Smooth muscle cell (in vitro differentiated cells): ENCODE results near the gene POLR3A. TPM values are rescaled to one million over a fixed set of nuclear protein-coding genes. Genes with fewer than 3 reads are reported as not detected.

ENCODE experiments used
- DNase-seq: peaks from one replicate; lab custom pipeline; 2025; ENCODE audit not compliant: unreplicated experiment; lab: John Stamatoyannopoulos, UW
- H2AFZ ChIP-seq: fragments of 200-600 bp; sonication (generic); 2 replicates; pipeline ENCODE4 v1.6.0; 2016; ENCODE audit warnings: antibody characterized with exemption, low read depth, mild to moderate bottlenecking
- H3F3A ChIP-seq: fragments of 200-600 bp; sonication (generic); 2 replicates; pipeline ENCODE4 v1.6.0; 2017; ENCODE audit warnings: antibody characterized with exemption, low read depth
- H3K27ac ChIP-seq: fragments of 200-600 bp; sonication (generic); 2 replicates; pipeline ENCODE4 v1.5.1; 2016; ENCODE audit warnings: low read depth, mild to moderate bottlenecking
- H3K27me3 ChIP-seq: fragments of 200-600 bp; sonication (generic); 2 replicates; pipeline ENCODE4 v1.6.1; 2016; ENCODE audit warnings: low read depth, mild to moderate bottlenecking
- H3K36me3 ChIP-seq: fragments of 200-600 bp; sonication (generic); 2 replicates; pipeline ENCODE4 v1.5.1; 2016; ENCODE audit warnings: low read depth
- H3K4me1 ChIP-seq: fragments of 200-600 bp; sonication (generic); 2 replicates; pipeline ENCODE4 v1.5.1; 2016; ENCODE audit warnings: low read depth
- H3K4me2 ChIP-seq: fragments of 200-600 bp; sonication (generic); 2 replicates; pipeline ENCODE4 v1.6.0; 2016; ENCODE audit warnings: mild to moderate bottlenecking
- H3K4me3 ChIP-seq: fragments of 200-600 bp; sonication (generic); 2 replicates; pipeline ENCODE4 v1.5.1; 2016; ENCODE audit warnings: mild to moderate bottlenecking
- H3K79me2 ChIP-seq: fragments of 200-600 bp; sonication (generic); 2 replicates; pipeline ENCODE4 v1.6.0; 2016; ENCODE audit warnings: low read depth, mild to moderate bottlenecking
- H3K9ac ChIP-seq: fragments of 200-600 bp; sonication (generic); 2 replicates; pipeline ENCODE4 v1.6.0; 2016; ENCODE audit warnings: low read depth
- H3K9me3 ChIP-seq: fragments of 200-600 bp; sonication (generic); replicated peaks from 2 replicates; pipeline ENCODE4 v1.5.1; 2016; ENCODE audit warnings: low read depth
- H4K20me1 ChIP-seq: fragments of 200-600 bp; sonication (generic); 2 replicates; pipeline ENCODE4 v1.6.0; 2016; ENCODE audit warnings: low read depth
- WGBS: methylation state at CpG from one replicate; pipeline ENCODE4 v1.1.7; 2016; ENCODE audit warnings: low lambda C conversion rate; 5-methylcytosine and 5-hydroxymethylcytosine counted together
- polyA plus RNA-seq: library from polyadenylated mRNA; unstranded; fragments of >200 nt; fragmentation: Nextera tagmentation; extraction: Ambion mirVana; gene quantifications from 2 replicates; pipeline ENCODE4 v1.2.1, GENCODE V29; 2016
- total RNA-seq: library from RNA; depleted of rRNA; stranded (reverse); fragments of >200 nt; gene quantifications from 2 replicates; pipeline ENCODE4 v1.2.3, GENCODE V29; 2014
- TF ChIP-seq, protein P1 (sequence below): fragments of 200-600 bp; sonication (generic); IDR thresholded peaks from 2 replicates; pipeline ENCODE4 v1.5.1; 2017; ENCODE audit warnings: borderline replicate concordance, mild to moderate bottlenecking, antibody characterized with exemption; ENCODE audit not compliant: insufficient read depth, poor library complexity, severe bottlenecking

POLR3A gene
- total and polyA plus RNA-seq, 2 experiments from 2014 or later: 13.8 to 14.9 TPM

DNA sequence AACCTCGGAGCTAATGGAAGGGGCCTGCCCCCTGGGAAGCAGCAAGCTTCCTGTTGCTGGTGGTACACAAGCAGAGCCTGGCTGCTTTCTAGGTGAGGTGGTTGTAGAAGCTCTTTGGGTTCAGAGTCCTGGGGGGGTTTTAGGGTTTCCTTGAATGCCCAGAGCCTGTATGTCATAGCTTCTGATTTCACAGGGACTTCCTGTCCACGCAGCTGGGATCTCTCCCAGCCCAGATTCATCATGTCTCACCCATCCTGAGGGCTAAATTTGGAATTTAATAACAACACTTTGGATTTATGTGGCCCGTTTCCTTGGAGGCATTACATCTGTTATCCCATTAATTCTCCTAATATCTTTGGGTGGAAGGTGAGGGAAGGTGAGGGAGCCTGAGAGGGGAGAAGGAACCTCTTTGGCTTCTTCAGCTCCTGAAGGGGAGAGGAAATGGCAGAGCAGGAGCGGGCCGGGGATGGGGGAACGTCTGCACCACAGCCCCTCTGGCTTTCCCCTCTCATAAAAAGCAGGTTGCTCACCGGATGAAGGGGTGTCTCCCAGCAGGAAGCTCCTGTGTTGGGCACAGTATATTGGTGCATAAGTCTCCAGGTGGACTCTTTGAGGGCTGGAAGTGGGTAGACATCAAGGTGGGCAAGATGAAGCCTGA lies 24.0 kb upstream of the POLR3A start:
- WGBS: 81% methylated on average over 7 of the region's 7 CpGs
- H2AFZ ChIP-seq: no peak overlapping the region
- H3K4me2 ChIP-seq: peak overlapping the region; percentile 44
- DNase-seq: no peak
- H3F3A ChIP-seq: no peaks in the 10 kb centered on the region
- H3K27ac ChIP-seq: no peak overlapping the region
- no peaks in the 10 kb centered on the region for H4K20me1 ChIP-seq
- H3K4me1 ChIP-seq: no peaks in the 10 kb centered on the region
- TF ChIP-seq, protein P1, sequence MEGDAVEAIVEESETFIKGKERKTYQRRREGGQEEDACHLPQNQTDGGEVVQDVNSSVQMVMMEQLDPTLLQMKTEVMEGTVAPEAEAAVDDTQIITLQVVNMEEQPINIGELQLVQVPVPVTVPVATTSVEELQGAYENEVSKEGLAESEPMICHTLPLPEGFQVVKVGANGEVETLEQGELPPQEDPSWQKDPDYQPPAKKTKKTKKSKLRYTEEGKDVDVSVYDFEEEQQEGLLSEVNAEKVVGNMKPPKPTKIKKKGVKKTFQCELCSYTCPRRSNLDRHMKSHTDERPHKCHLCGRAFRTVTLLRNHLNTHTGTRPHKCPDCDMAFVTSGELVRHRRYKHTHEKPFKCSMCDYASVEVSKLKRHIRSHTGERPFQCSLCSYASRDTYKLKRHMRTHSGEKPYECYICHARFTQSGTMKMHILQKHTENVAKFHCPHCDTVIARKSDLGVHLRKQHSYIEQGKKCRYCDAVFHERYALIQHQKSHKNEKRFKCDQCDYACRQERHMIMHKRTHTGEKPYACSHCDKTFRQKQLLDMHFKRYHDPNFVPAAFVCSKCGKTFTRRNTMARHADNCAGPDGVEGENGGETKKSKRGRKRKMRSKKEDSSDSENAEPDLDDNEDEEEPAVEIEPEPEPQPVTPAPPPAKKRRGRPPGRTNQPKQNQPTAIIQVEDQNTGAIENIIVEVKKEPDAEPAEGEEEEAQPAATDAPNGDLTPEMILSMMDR: no peak
- H3K27me3 ChIP-seq: no peaks in the 10 kb centered on the region
- H3K9ac ChIP-seq: no peak overlapping the region
- no peaks in the 10 kb centered on the region for H3K36me3 ChIP-seq
- no peaks in the 10 kb centered on the region for H3K79me2 ChIP-seq
- no peak overlapping the region for H3K4me3 ChIP-seq
- no peaks in the 10 kb centered on the region for H3K9me3 ChIP-seq

DNA sequence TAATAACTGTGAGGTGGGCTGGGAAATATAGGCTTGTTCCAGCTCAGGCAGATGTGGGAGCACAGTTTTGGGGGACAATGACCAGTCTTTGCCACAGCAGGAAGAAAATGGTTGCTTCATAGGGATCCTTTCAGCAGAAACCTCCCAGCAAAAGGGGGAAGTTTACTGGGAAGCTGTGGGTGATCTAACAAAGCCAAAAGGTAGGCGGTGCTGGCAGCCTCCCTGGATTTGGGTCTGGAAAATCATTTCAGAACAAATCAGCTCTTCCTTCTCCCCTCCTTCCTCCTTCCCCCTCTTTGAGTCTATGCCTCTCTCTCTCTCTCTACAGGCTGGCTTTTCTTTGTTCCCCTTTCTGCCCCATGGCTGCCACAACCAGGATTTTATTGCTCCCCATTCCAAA lies 20.5 kb upstream of the POLR3A start:
- TF ChIP-seq, protein P1: no peak
- no peaks in the 10 kb centered on the region for H3K79me2 ChIP-seq
- peaks cover 5% of the 10 kb centered on the region for H3K4me1 ChIP-seq
- H3K4me2 ChIP-seq: no peak overlapping the region
- H2AFZ ChIP-seq: no peak overlapping the region
- H3K4me3 ChIP-seq: no peak overlapping the region
- no peaks in the 10 kb centered on the region for H3K9me3 ChIP-seq
- no peaks in the 10 kb centered on the region for H4K20me1 ChIP-seq
- no peaks in the 10 kb centered on the region for H3K36me3 ChIP-seq
- H3F3A ChIP-seq: no peaks in the 10 kb centered on the region
- H3K9ac ChIP-seq: no peak overlapping the region
- H3K27me3 ChIP-seq: no peaks in the 10 kb centered on the region
- H3K27ac ChIP-seq: no peak overlapping the region
- 92% methylated on average over 1 of the region's 1 CpG for WGBS
- DNase-seq: no peak

DNA sequence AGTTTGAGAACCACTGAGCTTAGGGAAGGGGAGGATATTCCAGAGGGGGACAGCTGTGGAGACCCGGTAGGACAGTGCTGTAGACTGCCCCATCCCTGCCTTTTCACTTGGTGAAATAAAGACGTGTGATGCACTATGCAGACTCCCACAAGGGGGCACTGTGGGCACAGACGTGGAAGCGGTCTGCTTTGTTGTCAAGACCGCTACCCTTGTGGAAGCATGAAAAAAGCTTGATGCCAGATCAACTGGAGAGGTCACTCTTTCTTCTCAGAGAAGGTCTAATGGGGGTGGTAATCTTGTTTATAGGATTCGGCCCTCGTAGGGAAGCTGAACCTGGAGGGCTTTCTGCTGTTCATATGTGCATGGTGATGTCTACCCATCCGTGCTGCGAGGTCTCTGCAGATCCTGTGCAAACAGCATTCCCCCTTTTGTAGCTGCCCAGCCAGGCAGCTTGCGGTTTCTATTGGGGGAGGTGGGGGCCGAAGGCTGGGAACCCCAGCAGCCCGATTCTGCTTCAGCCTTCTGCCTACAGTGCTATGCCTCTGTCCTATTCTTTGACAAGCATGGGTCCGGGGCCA lies 18.1 kb upstream of the POLR3A start:
- TF ChIP-seq, protein P1: peak; percentile 94
- peaks cover 17% of the 10 kb centered on the region for H4K20me1 ChIP-seq
- peaks cover 12% of the 10 kb centered on the region for H3F3A ChIP-seq
- H3K4me3 ChIP-seq: no peak overlapping the region
- no peak overlapping the region for H3K4me2 ChIP-seq
- H3K9me3 ChIP-seq: no peaks in the 10 kb centered on the region
- H3K9ac ChIP-seq: no peak overlapping the region
- peaks cover 5% of the 10 kb centered on the region for H3K4me1 ChIP-seq
- WGBS: 34% methylated on average over 13 of the region's 13 CpGs
- peak; percentile 65 for DNase-seq
- H2AFZ ChIP-seq: no peak overlapping the region
- no peaks in the 10 kb centered on the region for H3K27me3 ChIP-seq
- H3K79me2 ChIP-seq: no peaks in the 10 kb centered on the region
- H3K27ac ChIP-seq: no peak overlapping the region
- H3K36me3 ChIP-seq: no peaks in the 10 kb centered on the region
